ENCODE data around the gene PTEN.

GRCh38 chr10:87928996-87929395 is 65.6 kb downstream of the PTEN start:
- TF ChIP-seq, protein P1, sequence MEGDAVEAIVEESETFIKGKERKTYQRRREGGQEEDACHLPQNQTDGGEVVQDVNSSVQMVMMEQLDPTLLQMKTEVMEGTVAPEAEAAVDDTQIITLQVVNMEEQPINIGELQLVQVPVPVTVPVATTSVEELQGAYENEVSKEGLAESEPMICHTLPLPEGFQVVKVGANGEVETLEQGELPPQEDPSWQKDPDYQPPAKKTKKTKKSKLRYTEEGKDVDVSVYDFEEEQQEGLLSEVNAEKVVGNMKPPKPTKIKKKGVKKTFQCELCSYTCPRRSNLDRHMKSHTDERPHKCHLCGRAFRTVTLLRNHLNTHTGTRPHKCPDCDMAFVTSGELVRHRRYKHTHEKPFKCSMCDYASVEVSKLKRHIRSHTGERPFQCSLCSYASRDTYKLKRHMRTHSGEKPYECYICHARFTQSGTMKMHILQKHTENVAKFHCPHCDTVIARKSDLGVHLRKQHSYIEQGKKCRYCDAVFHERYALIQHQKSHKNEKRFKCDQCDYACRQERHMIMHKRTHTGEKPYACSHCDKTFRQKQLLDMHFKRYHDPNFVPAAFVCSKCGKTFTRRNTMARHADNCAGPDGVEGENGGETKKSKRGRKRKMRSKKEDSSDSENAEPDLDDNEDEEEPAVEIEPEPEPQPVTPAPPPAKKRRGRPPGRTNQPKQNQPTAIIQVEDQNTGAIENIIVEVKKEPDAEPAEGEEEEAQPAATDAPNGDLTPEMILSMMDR (IDR thresholded peaks at IDR 0.05; ENCODE audit: poor library complexity), result no peak
- no peak for TF ChIP-seq EZH2 (IDR thresholded peaks at IDR 0.05; ENCODE audit: borderline replicate concordance)

All from hepatocyte (in vitro differentiated cells).